HG03558 (cell line): Measurements from ENCODE around the gene SERINC1.
"Not testable (repeated sequence)": the region's sequence is repeated elsewhere in the genome, so short reads cannot be mapped to it uniquely, and the experiment has no call there.

Experiments used
- ATAC-seq: cut with Tn5 transposase; IDR thresholded peaks from one replicate; pipeline ENCODE4 v1.9.1; 2021; ENCODE audit warnings: moderate number of reproducible peaks; ENCODE audit not compliant: unreplicated experiment; ENCODE audit errors: extremely low read depth

Gene SERINC1

GRCh38 chr6:122471107-122472021 lies at the start of gene SERINC1:
TSS of gene SERINC1 (minus strand) at chr6:122471807. CDS start at chr6:122471737, 70 bp downstream.
- peak; percentile 98 for ATAC-seq

- no peak for ATAC-seq
Observed at GRCh38 chr6:122511193-122511924, 39.8 kb upstream of the SERINC1 start.

- not testable (repeated sequence) for ATAC-seq
Observed at GRCh38 chr6:122505170-122505569, 33.6 kb upstream of the SERINC1 start.

- no peak for ATAC-seq
Observed at GRCh38 chr6:122501475-122501874, 29.9 kb upstream of the SERINC1 start.

- ATAC-seq = peak; percentile 41
Observed at GRCh38 chr6:122495612-122496011, 24.0 kb upstream of the SERINC1 start.

GRCh38 chr6:122494665-122495272 lies 23.2 kb upstream of the SERINC1 start:
- no peak for ATAC-seq

DNA sequence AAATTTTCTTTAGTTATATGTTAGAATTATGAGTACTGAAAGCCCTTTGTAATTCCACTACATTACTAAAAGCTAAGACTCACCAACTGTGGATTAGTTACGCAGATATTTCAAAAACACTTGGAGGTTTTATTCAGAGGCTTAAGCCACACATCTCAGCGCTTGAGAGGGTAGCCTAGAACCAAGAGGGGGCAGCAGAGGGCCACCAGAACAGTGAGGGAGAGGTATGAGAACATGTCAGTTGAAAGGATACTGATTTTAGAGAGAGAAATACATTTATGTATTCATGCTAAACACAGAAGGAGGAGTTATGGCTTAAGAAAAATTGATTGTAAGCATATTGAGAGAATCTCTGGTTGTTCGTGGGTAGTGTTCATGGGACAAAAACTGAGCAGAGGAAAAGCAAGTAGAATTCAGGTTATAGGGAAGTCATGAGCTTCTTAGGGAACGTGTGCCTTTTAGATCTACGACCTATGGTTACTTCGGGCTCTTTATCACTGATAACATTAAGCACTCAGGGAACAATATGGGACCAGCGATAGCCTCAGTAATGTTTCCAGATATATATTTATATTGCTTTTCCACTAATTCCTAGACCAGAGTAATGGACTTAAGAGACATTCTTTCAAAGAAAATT lies 20.4 kb upstream of the SERINC1 start:
- peak; percentile 86 for ATAC-seq

GRCh38 chr6:122490607-122491006 lies 19.0 kb upstream of the SERINC1 start:
- no peak for ATAC-seq

- peak; percentile 88 for ATAC-seq
Observed at GRCh38 chr6:122484760-122485159, 13.2 kb upstream of the SERINC1 start.

DNA sequence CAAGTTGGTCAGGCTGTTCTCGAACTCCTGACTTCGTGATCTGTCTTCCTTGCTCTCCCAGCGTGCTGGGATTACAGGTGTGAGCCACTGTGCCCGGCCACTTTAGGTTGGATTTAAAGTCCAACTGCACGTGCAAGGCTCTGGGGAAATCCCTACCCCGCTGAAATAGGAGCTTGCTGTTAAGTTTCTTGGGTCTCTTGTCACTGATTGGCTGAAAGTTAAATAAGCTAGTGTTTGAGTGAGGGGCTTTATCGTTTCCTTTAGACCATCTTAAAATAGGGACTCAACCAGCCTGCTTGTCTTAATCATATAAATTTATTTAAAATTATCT lies 11.1 kb upstream of the SERINC1 start:
- no peak for ATAC-seq

- ATAC-seq = no peak
Observed at GRCh38 chr6:122476131-122476530, 4.5 kb upstream of the SERINC1 start.

DNA sequence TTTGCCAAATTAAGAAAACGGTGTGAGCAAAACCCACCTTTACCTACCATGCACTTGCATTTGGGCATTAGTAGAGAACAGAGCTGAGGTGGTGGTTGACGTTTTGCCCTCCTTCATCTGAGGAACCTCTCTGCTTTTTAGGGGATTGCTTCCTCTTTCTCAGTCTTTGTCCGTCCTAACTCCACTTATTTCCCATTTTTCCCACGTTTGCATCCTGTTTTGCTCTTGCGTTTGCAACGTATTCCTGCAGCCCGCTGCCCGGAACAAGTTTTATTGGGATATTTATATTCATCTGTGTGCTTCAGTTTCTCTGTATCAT lies 374 bp upstream of the SERINC1 start:
- peak; percentile 17 for ATAC-seq

DNA sequence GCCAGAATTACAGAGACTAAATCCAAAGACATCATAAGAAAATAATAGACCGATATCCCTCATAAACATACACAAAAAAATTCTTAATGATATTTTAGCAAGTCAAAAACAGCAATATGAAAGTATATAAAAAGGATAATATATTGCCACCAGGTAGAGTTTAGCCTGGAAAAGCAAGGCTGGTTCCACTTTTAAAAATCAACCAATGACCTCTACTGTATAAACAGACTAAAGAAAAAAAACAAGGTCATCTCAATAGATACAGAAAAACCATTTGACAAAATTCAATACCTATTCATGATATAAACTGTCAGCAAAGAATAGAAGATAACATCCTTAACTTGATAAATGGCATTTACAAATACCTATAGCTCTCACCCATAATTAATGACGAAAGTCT lies 9.7 kb downstream of the SERINC1 start:
- no peak for ATAC-seq

- ATAC-seq = not testable (repeated sequence)
Observed at GRCh38 chr6:122459865-122460416, 11.7 kb downstream of the SERINC1 start.

DNA sequence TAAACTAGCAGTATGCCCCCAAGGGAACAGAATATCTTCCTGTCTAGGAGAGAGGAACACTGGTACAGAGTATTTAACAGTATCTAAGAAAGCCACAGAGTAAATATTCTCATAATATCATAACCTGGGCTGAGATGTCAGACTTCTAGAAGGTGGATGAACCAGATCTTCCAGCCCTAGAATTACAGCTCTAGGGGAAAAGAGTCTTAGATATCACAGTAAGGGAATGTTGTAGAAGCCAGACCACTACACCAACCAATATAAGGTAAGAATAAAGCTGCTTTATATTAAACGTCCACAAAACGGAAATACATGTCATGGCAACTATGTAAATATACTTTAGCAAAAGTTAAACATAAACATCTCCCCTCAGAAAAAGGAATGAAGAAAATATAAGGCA lies 12.4 kb downstream of the SERINC1 start:
- ATAC-seq = no peak

DNA sequence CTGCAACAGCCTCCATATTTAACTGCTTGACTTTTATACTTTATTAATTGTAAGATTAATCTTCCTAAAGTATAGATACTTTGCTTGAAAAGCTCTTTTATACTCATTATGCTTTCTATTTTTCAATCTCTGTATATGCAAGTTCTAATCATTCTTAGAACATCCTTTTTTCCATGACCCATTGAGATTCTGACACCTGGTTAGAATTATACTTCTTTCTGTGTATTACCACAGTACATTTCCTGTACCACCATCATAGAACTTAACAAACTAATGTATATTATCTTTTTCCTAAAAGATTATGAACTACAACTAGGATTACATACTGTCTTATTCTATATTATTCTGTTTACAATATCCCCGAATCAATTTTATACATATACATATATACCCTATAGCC lies 13.5 kb downstream of the SERINC1 start:
- ATAC-seq = no peak

DNA sequence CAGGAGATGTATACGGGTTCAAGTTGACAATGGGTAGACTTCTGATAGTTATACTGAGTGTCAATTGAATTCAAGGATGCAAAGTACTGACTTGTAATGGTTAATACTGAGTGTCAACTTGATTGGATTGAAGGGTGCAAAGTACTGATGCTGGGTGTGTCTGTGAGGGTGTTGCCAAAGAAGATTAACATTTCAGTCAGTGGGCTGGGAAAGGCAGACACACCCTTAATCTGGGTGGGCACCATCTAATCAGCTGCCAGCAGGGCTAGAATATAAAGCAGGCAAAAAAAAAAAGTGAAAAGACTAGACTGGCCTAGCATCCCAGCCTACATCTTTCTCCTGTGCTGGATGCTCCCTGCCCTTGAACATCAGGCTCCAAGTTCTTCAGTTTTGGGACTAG lies 16.5 kb downstream of the SERINC1 start:
- ATAC-seq = not testable (repeated sequence)

DNA sequence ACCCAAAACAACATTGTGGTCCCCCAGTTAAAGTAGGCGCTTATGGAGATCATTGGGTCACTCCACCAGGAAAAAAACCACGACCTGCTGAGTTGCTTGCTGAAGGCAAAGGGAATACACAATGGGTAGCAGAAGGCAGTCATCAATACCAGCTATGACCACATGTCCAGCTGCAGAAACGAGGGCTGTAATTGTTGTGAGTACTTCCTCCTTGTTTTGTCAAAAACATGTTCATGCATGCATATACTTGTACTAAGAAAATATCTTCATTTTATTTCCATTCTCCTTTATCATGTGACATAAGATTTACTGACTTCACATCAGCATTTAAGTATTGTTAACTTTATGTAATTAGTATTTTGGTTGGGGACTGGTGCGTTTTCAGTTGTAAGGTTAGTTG lies 16.9 kb downstream of the SERINC1 start:
- no peak for ATAC-seq

DNA sequence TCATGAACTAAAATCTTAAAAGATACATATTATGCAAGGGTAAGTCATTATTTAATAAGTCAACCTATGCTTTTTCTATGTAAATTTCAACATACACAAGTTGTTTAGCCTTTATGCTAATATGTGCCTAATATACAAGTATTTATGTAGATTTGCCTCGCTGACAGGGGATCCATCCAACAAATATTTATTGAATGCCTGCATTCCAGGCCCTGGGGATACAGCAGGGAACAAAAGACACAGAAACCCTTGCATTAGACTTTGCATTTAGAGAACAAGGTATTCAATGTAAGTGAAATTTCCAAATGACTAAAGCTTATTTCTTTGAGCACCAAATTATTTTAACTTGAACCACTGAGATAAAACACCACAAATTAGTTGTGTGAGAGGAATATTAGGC lies 19.1 kb downstream of the SERINC1 start:
- ATAC-seq = no peak

DNA sequence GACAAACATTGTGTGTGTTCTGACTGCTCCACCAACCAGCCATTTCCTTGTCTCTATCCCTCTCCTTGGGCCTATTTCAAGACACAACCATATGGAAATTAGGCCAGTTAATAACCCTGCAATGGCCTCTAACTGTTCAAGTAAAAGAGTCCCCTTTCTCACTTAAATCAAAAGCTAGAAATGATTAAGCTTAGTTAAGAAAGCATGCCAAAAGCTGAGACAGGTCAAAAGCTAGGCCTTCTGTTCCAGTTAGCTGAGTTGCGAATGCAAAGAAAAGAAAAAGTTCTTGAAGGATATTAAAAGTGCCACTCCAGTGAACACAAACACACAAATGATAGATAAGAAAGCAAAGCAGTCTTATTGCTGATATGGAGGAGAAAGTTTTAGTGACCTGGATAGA lies 22.5 kb downstream of the SERINC1 start:
- ATAC-seq = no peak
